ENCODE data around the gene MAPKAPK3. TPM values are rescaled to one million over a fixed set of nuclear protein-coding genes. Genes with fewer than 3 reads are reported as not detected.

MAPKAPK3 gene
- total and polyA plus RNA-seq, 12 donors: 134 to 496 (median 328) TPM

DNA sequence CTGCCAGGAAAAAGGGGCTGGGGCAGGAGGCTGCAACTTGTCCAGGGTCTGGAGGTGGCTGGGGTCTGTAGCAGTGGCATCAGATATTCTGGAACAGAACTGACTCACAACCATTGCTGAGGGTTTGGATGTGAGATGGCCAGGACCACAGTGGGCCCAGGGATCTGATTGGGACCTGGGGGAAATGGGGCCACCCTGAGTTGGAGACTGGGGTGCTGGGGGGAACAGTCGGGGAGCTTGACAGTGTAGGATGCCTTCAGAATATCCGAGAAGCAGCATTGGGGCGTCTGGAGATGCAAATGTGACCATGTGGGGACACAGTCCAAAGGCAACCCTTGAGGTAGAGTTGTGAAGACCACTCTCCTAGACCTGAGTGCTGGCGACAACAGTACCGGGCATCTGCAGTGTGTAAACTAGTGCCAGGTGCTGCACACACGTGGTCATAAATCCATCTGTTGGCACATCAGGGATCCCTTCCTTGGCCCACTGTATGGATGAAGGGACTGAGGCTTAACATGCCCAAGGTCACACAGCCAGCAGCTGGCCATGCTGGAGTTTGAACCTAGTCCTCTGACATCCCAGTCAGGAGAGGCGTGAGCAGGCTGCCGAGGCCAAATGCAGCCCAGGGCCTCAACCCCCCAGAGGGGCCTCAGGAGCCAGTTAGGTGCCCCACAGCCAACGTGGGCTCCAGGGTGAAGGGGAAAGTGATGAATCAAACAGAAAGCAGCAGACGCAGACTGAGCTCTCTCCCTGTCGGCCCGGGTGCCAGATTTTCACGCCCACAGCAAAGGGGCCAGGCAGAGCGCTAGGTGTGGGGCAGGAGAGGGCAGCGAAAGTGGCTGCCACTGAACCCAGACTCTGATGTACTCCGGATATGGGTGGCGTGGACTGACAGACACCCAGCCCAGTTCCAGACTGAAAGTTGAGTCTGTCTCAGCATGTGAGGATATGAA, 28.9 kb upstream of the MAPKAPK3 start:
- no peak for DNase-seq
- no peaks in the 10 kb centered on the region for H3K9me3 ChIP-seq
- peaks cover 15 to 94% (median 71%) of the 10 kb centered on the region in 9 donors for H3K4me1 ChIP-seq
- intact Hi-C loops (cut with DNase I): no loop called here
- H3K27me3 ChIP-seq: no peaks in the 10 kb centered on the region
- H3K36me3 ChIP-seq: no peaks in the 10 kb centered on the region
- no peak for ATAC-seq
- WGBS, 2 donors: 62 to 71% methylated on average over 17 of the region's 17 CpGs
- TF ChIP-seq, protein P1, sequence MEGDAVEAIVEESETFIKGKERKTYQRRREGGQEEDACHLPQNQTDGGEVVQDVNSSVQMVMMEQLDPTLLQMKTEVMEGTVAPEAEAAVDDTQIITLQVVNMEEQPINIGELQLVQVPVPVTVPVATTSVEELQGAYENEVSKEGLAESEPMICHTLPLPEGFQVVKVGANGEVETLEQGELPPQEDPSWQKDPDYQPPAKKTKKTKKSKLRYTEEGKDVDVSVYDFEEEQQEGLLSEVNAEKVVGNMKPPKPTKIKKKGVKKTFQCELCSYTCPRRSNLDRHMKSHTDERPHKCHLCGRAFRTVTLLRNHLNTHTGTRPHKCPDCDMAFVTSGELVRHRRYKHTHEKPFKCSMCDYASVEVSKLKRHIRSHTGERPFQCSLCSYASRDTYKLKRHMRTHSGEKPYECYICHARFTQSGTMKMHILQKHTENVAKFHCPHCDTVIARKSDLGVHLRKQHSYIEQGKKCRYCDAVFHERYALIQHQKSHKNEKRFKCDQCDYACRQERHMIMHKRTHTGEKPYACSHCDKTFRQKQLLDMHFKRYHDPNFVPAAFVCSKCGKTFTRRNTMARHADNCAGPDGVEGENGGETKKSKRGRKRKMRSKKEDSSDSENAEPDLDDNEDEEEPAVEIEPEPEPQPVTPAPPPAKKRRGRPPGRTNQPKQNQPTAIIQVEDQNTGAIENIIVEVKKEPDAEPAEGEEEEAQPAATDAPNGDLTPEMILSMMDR (IDR thresholded peaks at IDR 0.05): no peak
- no peak overlapping the region for H3K4me3 ChIP-seq
- peak overlapping the region in 9 of 10 donors; percentile 41 to 97 (median 67) for H3K27ac ChIP-seq

DNA sequence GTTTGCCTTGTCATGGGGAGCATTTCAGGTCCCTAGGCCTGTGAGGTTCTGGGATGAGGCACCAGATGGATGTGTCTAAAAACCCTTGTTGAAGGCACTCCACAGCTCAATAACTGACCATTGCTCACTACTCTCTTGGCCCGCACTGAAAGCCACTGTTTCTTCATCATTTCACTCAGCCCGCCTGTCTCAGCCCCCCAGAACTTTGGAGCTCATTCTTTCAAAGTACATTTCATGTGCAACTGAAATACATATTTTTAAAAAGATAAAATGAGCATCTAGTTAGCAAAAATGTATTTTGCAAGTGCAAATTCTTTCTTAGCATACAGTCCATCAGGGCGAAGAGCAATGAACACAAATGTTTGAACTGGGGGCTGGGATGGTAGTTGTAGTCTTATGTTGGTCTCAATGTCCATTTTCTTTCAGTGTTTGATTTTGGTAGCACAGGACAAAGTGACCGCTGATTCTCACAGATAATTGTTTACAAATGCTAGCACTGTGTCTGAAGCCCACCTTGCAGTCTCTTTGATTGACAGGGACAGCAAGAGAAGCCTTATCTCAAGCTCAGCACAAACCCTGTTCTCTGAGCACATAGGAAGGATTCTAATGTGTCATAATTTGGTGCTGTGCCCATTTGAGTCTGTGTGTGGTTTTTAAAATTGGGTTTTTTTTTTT, 28.1 kb upstream of the MAPKAPK3 start:
- Histone ChIP-seq H3K9me3 (no peaks in the 10 kb centered on the region), H3K27me3 (no peaks in the 10 kb centered on the region), H3K4me1 (peaks cover 12 to 95% (median 67%) of the 10 kb centered on the region in 9 donors), H3K4me3 (no peak overlapping the region), H3K27ac (peak overlapping the region in 7 of 10 donors; percentile 41 to 97 (median 72)), H3K36me3 (no peaks in the 10 kb centered on the region)
- DNase-seq: no peak
- WGBS, 2 donors: 91 to 92% methylated on average over 4 of the region's 4 CpGs
- no peak for ATAC-seq
- intact Hi-C loops (cut with DNase I): no loop called here
- TF ChIP-seq, protein P1 (IDR thresholded peaks at IDR 0.05): no peak

DNA sequence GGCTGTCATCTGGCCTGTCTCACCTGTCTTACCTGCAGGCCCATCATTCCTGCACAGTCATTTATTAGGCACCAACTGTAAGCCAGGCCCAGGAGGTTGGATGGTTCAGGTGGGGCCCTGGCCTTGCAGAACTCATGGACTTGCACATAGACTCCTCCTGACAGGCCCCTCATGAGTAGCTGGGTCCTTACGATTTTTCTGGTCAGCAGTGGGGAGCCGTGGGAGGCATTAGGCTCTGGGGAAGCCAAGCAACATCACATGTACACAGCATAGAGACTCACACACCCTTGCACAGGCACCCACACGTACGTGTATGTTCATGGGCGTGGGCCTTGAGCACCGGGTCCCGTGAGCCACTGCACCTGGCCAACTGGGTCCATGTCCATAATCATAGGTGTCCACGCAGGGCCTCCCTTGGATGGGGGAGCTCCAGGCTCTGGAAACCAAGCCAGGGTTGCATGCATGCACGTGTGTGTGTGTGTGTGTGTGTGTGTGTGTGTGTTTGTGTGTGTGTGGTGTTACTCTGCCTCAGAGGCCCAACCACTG, 25.7 kb upstream of the MAPKAPK3 start:
- Histone ChIP-seq H3K27me3 (no peaks in the 10 kb centered on the region), H3K9me3 (no peaks in the 10 kb centered on the region), H3K4me1 (peaks cover 9 to 79% (median 46%) of the 10 kb centered on the region in 9 donors), H3K36me3 (no peaks in the 10 kb centered on the region), H3K4me3 (peak overlapping the region in 1 of 10 donors; percentile 6), H3K27ac (peak overlapping the region in 7 of 10 donors; percentile 27 to 97 (median 65))
- 70 to 79% methylated on average over 9 of the region's 9 CpGs for WGBS, 2 donors
- peak in 1 of 8 donors; percentile 8 for ATAC-seq
- intact Hi-C loops (cut with DNase I): no loop called here
- TF ChIP-seq, protein P1 (IDR thresholded peaks at IDR 0.05): peak in 1 of 9 donors; percentile 12
- no peak for DNase-seq

DNA sequence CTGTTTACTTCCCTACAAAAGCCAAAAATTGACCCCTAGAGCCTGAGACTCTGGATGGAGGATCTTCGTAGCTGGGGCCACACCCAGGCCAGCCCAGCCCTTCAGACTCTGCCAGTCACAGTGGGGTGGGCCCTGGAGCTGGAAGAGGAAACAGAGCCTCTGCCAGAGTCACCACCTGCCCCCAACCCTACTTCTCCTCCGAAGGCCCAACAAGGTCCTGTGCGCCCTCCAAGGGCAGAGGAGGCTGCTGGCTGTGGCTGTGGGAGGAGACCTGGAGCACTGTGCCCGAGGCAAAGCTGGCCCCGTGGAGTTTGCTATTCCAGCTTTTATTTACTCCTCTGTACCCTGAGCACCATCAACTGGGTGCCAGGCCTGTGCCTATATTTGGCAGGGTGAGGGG, 24.4 kb upstream of the MAPKAPK3 start:
- ATAC-seq (peak; percentile 14 to 65 (median 44)), DNase-seq (no peak)
- Histone ChIP-seq H3K27ac (peak overlapping the region in 9 of 10 donors; percentile 33 to 97 (median 68)), H3K36me3 (peaks cover 0 to 3% (median 0%) of the 10 kb centered on the region in 9 donors), H3K27me3 (no peaks in the 10 kb centered on the region), H3K4me1 (peaks cover 7 to 66% (median 33%) of the 10 kb centered on the region in 9 donors), H3K9me3 (no peaks in the 10 kb centered on the region), H3K4me3 (no peak overlapping the region)
- TF ChIP-seq, protein P1 (IDR thresholded peaks at IDR 0.05): no peak
- WGBS, 2 donors: 38 to 42% methylated on average over 5 of the region's 5 CpGs
- intact Hi-C loops (cut with DNase I): no loop called here

Data from heart right ventricle (tissue), 16 donors.